ENCODE data around the gene LGSN.
"Not testable (repeated sequence)": the region's sequence is repeated elsewhere in the genome, so short reads cannot be mapped to it uniquely, and the experiment has no call there.

Gene LGSN

GRCh38 chr6:63227928-63228894, 91.6 kb downstream of the LGSN start:
- not testable (repeated sequence) for H3K9me2 ChIP-seq (replicated peaks; ENCODE audit: low read depth, low read length); H3F3A ChIP-seq (ENCODE audit: low read depth); H3K36me3 ChIP-seq (ENCODE audit: insufficient read depth, low read length); H3K9me3 ChIP-seq (ENCODE audit: insufficient read depth, low read depth, low read length); H3K79me2 ChIP-seq (ENCODE audit: insufficient read depth, low read length); H3K27me3 ChIP-seq (ENCODE audit: insufficient read depth, low read length, poor library complexity, severe bottlenecking); H3K9ac ChIP-seq (ENCODE audit: low read depth, low read length, poor library complexity, severe bottlenecking); H3K4me3 ChIP-seq (ENCODE audit: low read length, poor library complexity, severe bottlenecking); H4K20me1 ChIP-seq (ENCODE audit: insufficient read depth, low read length, poor library complexity, severe bottlenecking); H2AFZ ChIP-seq (ENCODE audit: low read length); H3K4me2 ChIP-seq (ENCODE audit: low read depth, low read length, poor library complexity, severe bottlenecking); H3K4me1 ChIP-seq (ENCODE audit: insufficient read depth, low read length, poor library complexity, severe bottlenecking)

- not testable (repeated sequence) for H3K27me3 ChIP-seq (ENCODE audit: insufficient read depth, low read length, poor library complexity, severe bottlenecking); H2AFZ ChIP-seq (ENCODE audit: low read length); H3K9ac ChIP-seq (ENCODE audit: low read depth, low read length, poor library complexity, severe bottlenecking); H3K4me3 ChIP-seq (ENCODE audit: low read length, poor library complexity, severe bottlenecking); H3F3A ChIP-seq (ENCODE audit: low read depth); H3K9me2 ChIP-seq (replicated peaks; ENCODE audit: low read depth, low read length); H4K20me1 ChIP-seq (ENCODE audit: insufficient read depth, low read length, poor library complexity, severe bottlenecking); H3K9me3 ChIP-seq (ENCODE audit: insufficient read depth, low read depth, low read length); H3K36me3 ChIP-seq (ENCODE audit: insufficient read depth, low read length); H3K4me1 ChIP-seq (ENCODE audit: insufficient read depth, low read length, poor library complexity, severe bottlenecking); H3K4me2 ChIP-seq (ENCODE audit: low read depth, low read length, poor library complexity, severe bottlenecking); H3K79me2 ChIP-seq (ENCODE audit: insufficient read depth, low read length)
Observed at GRCh38 chr6:63225987-63226386, 93.8 kb downstream of the LGSN start.
